HCT116 (cell line): ENCODE results near the gene HLCS.

Source experiments
- CEBPB ChIP-seq: IDR thresholded peaks from 2 replicates; pipeline ENCODE4 v1.6.1; 2012; ENCODE audit warnings: low read depth
- EZH2phosphoT487 ChIP-seq: fragments of 200-600 bp; IDR thresholded peaks from 2 replicates; pipeline ENCODE4 v1.6.1; 2018; ENCODE audit warnings: antibody characterized with exemption, borderline replicate concordance
- FOSL1 ChIP-seq: IDR thresholded peaks from 2 replicates; pipeline ENCODE4 v1.6.1; 2012; ENCODE audit warnings: low read depth
- POLR2A ChIP-seq: IDR thresholded peaks from 2 replicates; pipeline ENCODE4 v1.7.0; 2011; ENCODE audit warnings: borderline replicate concordance; ENCODE audit not compliant: insufficient read depth, insufficient read length; ENCODE audit errors: extremely low read depth
- RAD21 ChIP-seq: IDR thresholded peaks from 2 replicates; pipeline ENCODE4 v1.6.1; 2012; ENCODE audit warnings: low read depth, mild to moderate bottlenecking
- TF ChIP-seq, protein P1 (sequence below), 3 experiments: fragments of 200-600 bp in 1 of 3; sonication (generic) in 1 of 3; IDR thresholded peaks in 2 of 3; conservative IDR thresholded peaks in 1 of 3; 2 replicates each; pipeline ENCODE4 v1.5.1; 2012 to 2017; ENCODE audit warnings: low read depth in 2 of 3, low read length in 2 of 3, antibody characterized with exemption in 1 of 3, borderline replicate concordance in 1 of 3, control low read depth in 1 of 3, mild to moderate bottlenecking in 1 of 3, mixed read lengths in 1 of 3, mixed run types in 1 of 3, moderate library complexity in 1 of 3; ENCODE audit not compliant: insufficient read depth in 1 of 3

DNA sequence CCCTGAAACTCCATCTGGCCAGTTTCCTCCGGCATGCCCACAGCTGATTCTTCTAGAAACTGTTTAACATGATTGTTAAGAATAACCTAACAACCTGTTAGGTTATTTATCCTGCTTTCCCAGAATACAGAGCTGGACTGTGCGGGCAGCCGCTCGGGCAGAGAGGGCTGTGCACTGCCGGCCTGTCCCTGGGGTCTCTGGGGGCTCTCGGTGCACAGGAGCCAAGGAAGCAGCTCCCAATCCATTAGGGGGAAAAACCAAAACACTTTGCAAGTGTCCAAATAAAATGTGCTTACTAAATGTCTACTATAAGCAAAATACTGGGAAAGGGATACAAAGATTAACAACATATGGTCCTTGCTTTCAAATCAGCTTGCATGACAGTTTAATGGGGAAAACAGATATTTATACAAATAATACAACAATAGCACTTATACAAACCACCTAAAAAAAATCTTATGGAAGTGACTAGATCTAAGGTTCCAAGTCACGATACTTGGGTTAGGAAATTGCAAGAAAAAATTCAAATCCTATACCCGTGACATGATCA lies 50.7 kb downstream of the HLCS start:
- no peak for TF ChIP-seq RAD21
- no peak for TF ChIP-seq POLR2A
- no peak for TF ChIP-seq FOSL1
- TF ChIP-seq, protein P1, sequence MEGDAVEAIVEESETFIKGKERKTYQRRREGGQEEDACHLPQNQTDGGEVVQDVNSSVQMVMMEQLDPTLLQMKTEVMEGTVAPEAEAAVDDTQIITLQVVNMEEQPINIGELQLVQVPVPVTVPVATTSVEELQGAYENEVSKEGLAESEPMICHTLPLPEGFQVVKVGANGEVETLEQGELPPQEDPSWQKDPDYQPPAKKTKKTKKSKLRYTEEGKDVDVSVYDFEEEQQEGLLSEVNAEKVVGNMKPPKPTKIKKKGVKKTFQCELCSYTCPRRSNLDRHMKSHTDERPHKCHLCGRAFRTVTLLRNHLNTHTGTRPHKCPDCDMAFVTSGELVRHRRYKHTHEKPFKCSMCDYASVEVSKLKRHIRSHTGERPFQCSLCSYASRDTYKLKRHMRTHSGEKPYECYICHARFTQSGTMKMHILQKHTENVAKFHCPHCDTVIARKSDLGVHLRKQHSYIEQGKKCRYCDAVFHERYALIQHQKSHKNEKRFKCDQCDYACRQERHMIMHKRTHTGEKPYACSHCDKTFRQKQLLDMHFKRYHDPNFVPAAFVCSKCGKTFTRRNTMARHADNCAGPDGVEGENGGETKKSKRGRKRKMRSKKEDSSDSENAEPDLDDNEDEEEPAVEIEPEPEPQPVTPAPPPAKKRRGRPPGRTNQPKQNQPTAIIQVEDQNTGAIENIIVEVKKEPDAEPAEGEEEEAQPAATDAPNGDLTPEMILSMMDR (IDR thresholded peaks at IDR 0.05 in 2 of 3, conservative IDR thresholded peaks at IDR 0.05 in 1 of 3; ENCODE audit: borderline replicate concordance in 1 of 3, insufficient read depth in 1 of 3, low read depth in 2 of 3, low read length in 2 of 3): no peak
- TF ChIP-seq CEBPB: no peak
- no peak for TF ChIP-seq EZH2phosphoT487
